ENCODE measurements around the gene BCAN. TPM values are rescaled to one million over a fixed set of nuclear protein-coding genes. Genes with fewer than 3 reads are reported as not detected.
A peak's percentile ranks its signal among the peaks of the same experiment; 100 is the strongest.

BCAN gene
- total RNA-seq, 1 experiment from 2014 or later: not detected

GRCh38 chr1:156676820-156677615, 35.1 kb downstream of the BCAN start, which contains the start of gene NES:
TSS of gene NES (minus strand) at chr1:156677407. CDS start at chr1:156677264, 143 bp downstream.
- peaks cover 2% of the 10 kb centered on the region for H3K27me3 ChIP-seq (replicated peaks)
- peaks cover 40% of the 10 kb centered on the region for H3K36me3 ChIP-seq
- H3K9me3 ChIP-seq (replicated peaks): no peaks in the 10 kb centered on the region
- DNase-seq (ENCODE audit: low read depth in 1 of 2, low spot score in 2 of 2): peak; percentile 72 to 89
- H3K4me3 ChIP-seq: peak within 1 kb of the TSS; percentile 42
- peaks cover 48% of the 10 kb centered on the region for H3K4me1 ChIP-seq (replicated peaks)
- H3K27ac ChIP-seq: peak within 1 kb of the TSS; percentile 57

- peak overlapping the region; percentile 42 for H3K4me3 ChIP-seq
- peaks cover 32% of the 10 kb centered on the region for H3K36me3 ChIP-seq
- no peaks in the 10 kb centered on the region for H3K9me3 ChIP-seq (replicated peaks)
- peaks cover 2% of the 10 kb centered on the region for H3K27me3 ChIP-seq (replicated peaks)
- peak overlapping the region; percentile 57; the same call in 1 of the 2 replicates for H3K27ac ChIP-seq
- peak; percentile 81 to 83 for DNase-seq (ENCODE audit: low read depth in 1 of 2, low spot score in 2 of 2)
- H3K4me1 ChIP-seq (replicated peaks): peaks cover 48% of the 10 kb centered on the region
Measured at GRCh38 chr1:156677616-156678596, 36.0 kb downstream of the BCAN start.

- Histone ChIP-seq H3K27me3 (replicated peaks) (peaks cover 2% of the 10 kb centered on the region), H3K4me1 (replicated peaks) (peaks cover 28% of the 10 kb centered on the region)
- DNase-seq (ENCODE audit: low read depth in 1 of 2, low spot score in 2 of 2): no peak
Measured at GRCh38 chr1:156680056-156680455, 38.1 kb downstream of the BCAN start.

GRCh38 chr1:156681196-156681960, 39.5 kb downstream of the BCAN start:
- H3K36me3 ChIP-seq: peaks cover 3% of the 10 kb centered on the region; the same call in 1 of the 2 replicates
- H3K4me3 ChIP-seq: no peak overlapping the region
- no peak overlapping the region for H3K27ac ChIP-seq
- no peaks in the 10 kb centered on the region for H3K9me3 ChIP-seq (replicated peaks)
- peaks cover 17% of the 10 kb centered on the region for H3K4me1 ChIP-seq (replicated peaks)
- H3K27me3 ChIP-seq (replicated peaks): peaks cover 2% of the 10 kb centered on the region
- no peak for DNase-seq (ENCODE audit: low read depth in 1 of 2, low spot score in 2 of 2)

More at GRCh38 chr1:156680056-156680455, 38.1 kb downstream of the BCAN start:
- H3K4me3 ChIP-seq: no peak overlapping the region
- peaks cover 10% of the 10 kb centered on the region for H3K36me3 ChIP-seq
- H3K27ac ChIP-seq: no peak overlapping the region
- no peaks in the 10 kb centered on the region for H3K9me3 ChIP-seq (replicated peaks)

- no peak for DNase-seq (ENCODE audit: low read depth in 1 of 2, low spot score in 2 of 2)
- H3K4me3 ChIP-seq: no peak overlapping the region
- peaks cover 10% of the 10 kb centered on the region for H3K4me1 ChIP-seq (replicated peaks)
- no peak overlapping the region for H3K27ac ChIP-seq
- no peaks in the 10 kb centered on the region for H3K9me3 ChIP-seq (replicated peaks)
- H3K36me3 ChIP-seq: no peaks in the 10 kb centered on the region
- peaks cover 2% of the 10 kb centered on the region for H3K27me3 ChIP-seq (replicated peaks)
Measured at GRCh38 chr1:156682166-156682890, 40.4 kb downstream of the BCAN start.

GRCh38 chr1:156684227-156684782, 42.4 kb downstream of the BCAN start:
- H3K27ac ChIP-seq: no peak overlapping the region
- peaks cover 6% of the 10 kb centered on the region for H3K4me1 ChIP-seq (replicated peaks)
- no peaks in the 10 kb centered on the region for H3K36me3 ChIP-seq
- peaks cover 2% of the 10 kb centered on the region; the same call in 1 of the 2 replicates for H3K27me3 ChIP-seq (replicated peaks)
- no peak for DNase-seq (ENCODE audit: low read depth in 1 of 2, low spot score in 2 of 2)
- H3K9me3 ChIP-seq (replicated peaks): no peaks in the 10 kb centered on the region
- no peak overlapping the region for H3K4me3 ChIP-seq

- Histone ChIP-seq H3K4me1 (replicated peaks) (peaks cover 26% of the 10 kb centered on the region), H3K36me3 (no peaks in the 10 kb centered on the region), H3K4me3 (peak overlapping the region; percentile 12), H3K27me3 (replicated peaks) (no peaks in the 10 kb centered on the region), H3K27ac (no peak overlapping the region), H3K9me3 (replicated peaks) (no peaks in the 10 kb centered on the region)
- DNase-seq (ENCODE audit: low read depth in 1 of 2, low spot score in 2 of 2): peak; percentile 90 to 91
Measured at GRCh38 chr1:156689035-156689952, 47.4 kb downstream of the BCAN start.

- H3K4me3 ChIP-seq: no peak overlapping the region; the same call in 1 of the 2 replicates
- H3K9me3 ChIP-seq (replicated peaks): no peaks in the 10 kb centered on the region
- DNase-seq (ENCODE audit: low read depth in 1 of 2, low spot score in 2 of 2): peak in 1 of 2 experiments; percentile 66
- H3K36me3 ChIP-seq: no peaks in the 10 kb centered on the region
- no peaks in the 10 kb centered on the region for H3K27me3 ChIP-seq (replicated peaks)
- no peak overlapping the region for H3K27ac ChIP-seq
- H3K4me1 ChIP-seq (replicated peaks): peaks cover 26% of the 10 kb centered on the region
Measured at GRCh38 chr1:156689953-156690674, 48.2 kb downstream of the BCAN start.

GRCh38 chr1:156690675-156691036, 48.7 kb downstream of the BCAN start:
- Histone ChIP-seq H3K9me3 (replicated peaks) (no peaks in the 10 kb centered on the region), H3K36me3 (no peaks in the 10 kb centered on the region), H3K27me3 (replicated peaks) (no peaks in the 10 kb centered on the region), H3K27ac (no peak overlapping the region), H3K4me1 (replicated peaks) (peaks cover 26% of the 10 kb centered on the region), H3K4me3 (no peak overlapping the region)
- no peak for DNase-seq (ENCODE audit: low read depth in 1 of 2, low spot score in 2 of 2)

- DNase-seq (ENCODE audit: low read depth in 1 of 2, low spot score in 2 of 2): no peak
- peaks cover 26% of the 10 kb centered on the region for H3K4me1 ChIP-seq (replicated peaks)
- no peak overlapping the region for H3K4me3 ChIP-seq
- no peak overlapping the region for H3K27ac ChIP-seq
- H3K27me3 ChIP-seq (replicated peaks): no peaks in the 10 kb centered on the region
- no peaks in the 10 kb centered on the region for H3K9me3 ChIP-seq (replicated peaks)
- H3K36me3 ChIP-seq: no peaks in the 10 kb centered on the region
Measured at GRCh38 chr1:156691191-156691590, 49.3 kb downstream of the BCAN start.

- H3K36me3 ChIP-seq: no peaks in the 10 kb centered on the region
- H3K4me3 ChIP-seq: no peak overlapping the region
- no peaks in the 10 kb centered on the region for H3K27me3 ChIP-seq (replicated peaks)
- peaks cover 23% of the 10 kb centered on the region for H3K4me1 ChIP-seq (replicated peaks)
- peak in 1 of 2 experiments; percentile 44 for DNase-seq (ENCODE audit: low read depth in 1 of 2, low spot score in 2 of 2)
- H3K9me3 ChIP-seq (replicated peaks): no peaks in the 10 kb centered on the region
- no peak overlapping the region for H3K27ac ChIP-seq
Measured at GRCh38 chr1:156691665-156692440, 49.9 kb downstream of the BCAN start.
